Mammary epithelial cell (primary cell): ENCODE measurements around the gene OR8B2.

Source experiments
- EZH2 ChIP-seq: IDR thresholded peaks from 2 replicates; pipeline ENCODE4 v1.6.1; 2012; ENCODE audit warnings: low read length, inconsistent platforms, borderline replicate concordance
- TF ChIP-seq, protein P1 (sequence below), 2 donors: IDR thresholded peaks in 1 of 2; conservative IDR thresholded peaks in 1 of 2; 2 replicates each; pipeline ENCODE4 v1.5.1; 2011 to 2012; ENCODE audit warnings: inconsistent platforms in 2 of 2, low read length in 2 of 2, mild to moderate bottlenecking in 2 of 2, control low read depth in 1 of 2, low read depth in 1 of 2; ENCODE audit not compliant: insufficient read depth in 1 of 2; ENCODE audit errors: extremely low read depth in 1 of 2

DNA sequence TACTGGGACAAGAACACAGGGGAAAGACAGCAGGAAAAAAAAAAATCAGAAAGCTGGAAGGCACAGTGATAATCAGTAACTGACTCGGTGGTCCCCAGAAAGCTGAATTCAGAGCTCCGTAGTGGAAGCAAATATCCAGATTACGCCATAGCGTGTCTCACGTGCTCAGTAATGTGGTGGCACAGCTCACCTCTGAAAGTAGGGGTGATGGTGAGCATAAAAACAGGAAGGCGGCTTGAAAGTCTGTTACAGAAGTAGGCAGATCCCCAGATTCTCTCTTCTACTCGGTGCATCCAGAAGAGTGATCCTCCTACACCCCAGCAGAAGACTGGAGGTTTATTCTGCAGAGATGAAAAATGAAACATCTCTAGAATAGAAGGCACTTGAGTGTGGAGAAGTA lies 25.6 kb upstream of the OR8B2 start:
- TF ChIP-seq, protein P1, sequence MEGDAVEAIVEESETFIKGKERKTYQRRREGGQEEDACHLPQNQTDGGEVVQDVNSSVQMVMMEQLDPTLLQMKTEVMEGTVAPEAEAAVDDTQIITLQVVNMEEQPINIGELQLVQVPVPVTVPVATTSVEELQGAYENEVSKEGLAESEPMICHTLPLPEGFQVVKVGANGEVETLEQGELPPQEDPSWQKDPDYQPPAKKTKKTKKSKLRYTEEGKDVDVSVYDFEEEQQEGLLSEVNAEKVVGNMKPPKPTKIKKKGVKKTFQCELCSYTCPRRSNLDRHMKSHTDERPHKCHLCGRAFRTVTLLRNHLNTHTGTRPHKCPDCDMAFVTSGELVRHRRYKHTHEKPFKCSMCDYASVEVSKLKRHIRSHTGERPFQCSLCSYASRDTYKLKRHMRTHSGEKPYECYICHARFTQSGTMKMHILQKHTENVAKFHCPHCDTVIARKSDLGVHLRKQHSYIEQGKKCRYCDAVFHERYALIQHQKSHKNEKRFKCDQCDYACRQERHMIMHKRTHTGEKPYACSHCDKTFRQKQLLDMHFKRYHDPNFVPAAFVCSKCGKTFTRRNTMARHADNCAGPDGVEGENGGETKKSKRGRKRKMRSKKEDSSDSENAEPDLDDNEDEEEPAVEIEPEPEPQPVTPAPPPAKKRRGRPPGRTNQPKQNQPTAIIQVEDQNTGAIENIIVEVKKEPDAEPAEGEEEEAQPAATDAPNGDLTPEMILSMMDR (conservative IDR thresholded peaks at IDR 0.05 in 1 of 2, IDR thresholded peaks at IDR 0.05 in 1 of 2; ENCODE audit: extremely low read depth in 1 of 2, insufficient read depth in 1 of 2, low read depth in 1 of 2, low read length in 2 of 2): no peak
- TF ChIP-seq EZH2: no peak
